Activated naive CD4-positive, alpha-beta T cell treated with anti-CD3 and anti-CD28 coated beads for 36 hours (primary cell): ENCODE measurements around the gene NCOA7. TPM values are rescaled to one million over a fixed set of nuclear protein-coding genes. Genes with fewer than 3 reads are reported as not detected.
A peak's percentile ranks its signal among the peaks of the same experiment; 100 is the strongest.

Experiments
- CTCF ChIA-PET: fragments of 350-600 bp; sonication (Branson Sonifier 250); formaldehyde crosslinking; loops from one replicate; lab custom pipeline; 2021; ENCODE audit warnings: antibody characterized with exemption; lab: Charles Lee
- DNase-seq: peaks from one replicate; pipeline ENCODE4 v3.0.0-alpha.2; 2020
- H3K27ac Mint-ChIP-seq: one replicate; pipeline ENCODE4 v1.8.0; 2021; ENCODE audit warnings: mild to moderate bottlenecking, mixed read lengths
- H3K27me3 Mint-ChIP-seq: one replicate; pipeline ENCODE4 v1.8.0; 2021; ENCODE audit warnings: low read depth, mixed read lengths
- H3K36me3 Mint-ChIP-seq: one replicate; pipeline ENCODE4 v1.8.0; 2021; ENCODE audit warnings: low read depth, mixed read lengths
- H3K4me1 Mint-ChIP-seq: one replicate; pipeline ENCODE4 v1.8.0; 2021; ENCODE audit warnings: low read depth, mixed read lengths
- H3K4me3 Mint-ChIP-seq: one replicate; pipeline ENCODE4 v1.8.0; 2021; ENCODE audit warnings: mild to moderate bottlenecking, moderate library complexity, mixed read lengths
- H3K9me3 Mint-ChIP-seq: one replicate; pipeline ENCODE4 v1.8.0; 2021; ENCODE audit warnings: mixed read lengths
- intact Hi-C: fragments of 100-400 bp; cut with micrococcal nuclease; formaldehyde crosslinking; loops from one replicate; pipeline ENCODE4 v1.15.1; 2023
- total RNA-seq, 2 experiments: library from RNA; stranded (reverse); gene quantifications; one replicate each; pipeline ENCODE4 v1.2.3, GENCODE V29; 2021

Gene NCOA7
- total RNA-seq, 2 experiments from 2014 or later, result 39.2 to 43.1 TPM

DNA sequence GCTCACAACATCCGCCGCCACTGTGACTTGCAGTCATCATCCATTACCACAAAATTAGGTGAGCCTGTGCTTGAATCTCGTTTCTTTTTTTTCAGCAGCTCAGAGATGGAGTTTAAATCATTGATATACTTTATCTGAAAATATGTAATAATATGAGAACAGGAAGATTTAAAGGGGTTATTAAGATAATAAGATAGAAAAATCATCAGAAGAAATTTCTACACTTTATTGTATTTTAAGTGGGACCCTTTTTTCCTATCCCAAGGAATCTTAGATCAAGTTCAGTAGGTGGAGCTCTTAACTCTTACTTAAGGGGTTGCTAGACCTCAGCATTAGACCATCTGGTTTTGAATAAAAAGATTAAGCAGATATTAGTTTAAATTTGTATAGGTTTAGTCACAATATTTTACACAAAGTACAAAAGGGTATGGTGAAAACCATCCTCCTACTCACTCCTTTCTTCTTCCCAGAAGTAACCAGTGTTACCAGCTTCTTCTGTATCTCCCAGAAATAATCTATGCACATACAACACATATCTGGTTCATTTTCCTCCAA is 9.4 kb upstream of the NCOA7 start:
- Mint-ChIP-seq H3K27me3 (peaks cover 1% of the 10 kb centered on the region), H3K4me3 (no peak overlapping the region), H3K27ac (no peak overlapping the region), H3K9me3 (no peaks in the 10 kb centered on the region), H3K36me3 (peaks cover 8% of the 10 kb centered on the region), H3K4me1 (peaks cover 15% of the 10 kb centered on the region)
- DNase-seq, result peak; percentile 70
- intact Hi-C loops, result loop anchor here (1.0 to 5.0 kb wide), 8 partner anchors 9 to 1736 kb away; partner anchors contain the start of genes CENPW, MTCL3 and NCOA7
- CTCF ChIA-PET, result interaction anchor here (0.6 to 2.6 kb wide), 17 partner anchors 9 to 1306 kb away, joined by 3 to 52 read pairs (median 6); partner anchors contain the start of genes HINT3, NCOA7 and TRMT11

DNA sequence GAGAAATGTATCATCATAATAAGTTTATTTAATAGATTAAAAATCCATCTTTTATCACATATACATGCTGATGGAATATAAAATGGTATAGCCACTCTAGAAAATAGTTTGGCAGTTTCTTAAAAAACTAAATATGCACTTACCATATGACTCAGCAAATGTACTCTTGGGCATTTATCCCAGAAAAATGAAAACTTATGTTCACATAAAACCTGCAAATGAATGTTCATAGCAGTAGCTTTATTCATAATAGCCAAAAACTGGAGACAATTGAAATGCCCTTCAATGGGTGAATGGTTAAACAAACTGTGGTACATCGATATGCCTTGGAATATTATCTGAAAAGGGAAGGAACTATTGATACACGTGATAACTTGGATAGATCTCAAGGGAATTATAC is 6.4 kb upstream of the NCOA7 start:
- no peaks in the 10 kb centered on the region for H3K27me3 Mint-ChIP-seq
- no peak overlapping the region for H3K27ac Mint-ChIP-seq
- CTCF ChIA-PET, result interaction anchor here (1.2 to 1.4 kb wide), 2 partner anchors 122 to 169 kb away, joined by 3 read pairs; no protein-coding TSS in a partner anchor
- intact Hi-C loops, result loop anchor here (5.0 kb wide), 2 partner anchors 1338 to 1733 kb away; partner anchors contain the start of gene MTCL3
- no peak overlapping the region for H3K4me3 Mint-ChIP-seq
- H3K9me3 Mint-ChIP-seq, result no peaks in the 10 kb centered on the region
- peaks cover 24% of the 10 kb centered on the region for H3K4me1 Mint-ChIP-seq
- peaks cover 19% of the 10 kb centered on the region for H3K36me3 Mint-ChIP-seq
- no peak for DNase-seq

DNA sequence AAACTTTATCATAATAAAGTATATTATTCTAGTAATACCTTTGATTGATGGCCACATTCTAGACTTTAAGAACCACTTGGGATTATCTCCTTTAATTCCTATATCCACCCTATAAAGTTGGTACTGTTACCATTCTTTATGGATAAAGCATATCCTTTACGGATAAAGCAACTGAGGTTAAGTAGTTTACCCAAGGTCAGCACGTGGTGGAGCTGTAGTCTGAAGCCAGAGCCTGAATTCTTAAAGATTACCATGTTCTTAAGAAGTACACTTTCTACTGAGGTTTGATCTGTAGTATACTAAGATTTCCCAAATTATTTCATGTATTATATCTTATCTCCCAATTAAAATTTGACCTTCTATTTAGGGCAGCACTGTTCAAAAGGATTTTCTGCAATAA is 3.0 kb upstream of the NCOA7 start:
- H3K9me3 Mint-ChIP-seq, result no peaks in the 10 kb centered on the region
- peak; percentile 25 for DNase-seq
- H3K27ac Mint-ChIP-seq, result no peak overlapping the region
- peaks cover 20% of the 10 kb centered on the region for H3K36me3 Mint-ChIP-seq
- H3K4me1 Mint-ChIP-seq, result peaks cover 38% of the 10 kb centered on the region
- no peaks in the 10 kb centered on the region for H3K27me3 Mint-ChIP-seq
- intact Hi-C loops, result no loop called here
- CTCF ChIA-PET, result interaction anchor here (1.3 to 6.3 kb wide), 4 partner anchors 131 to 186 kb away, joined by 3 to 51 read pairs (median 4); partner anchors contain the start of gene HINT3
- H3K4me3 Mint-ChIP-seq, result no peak overlapping the region

DNA sequence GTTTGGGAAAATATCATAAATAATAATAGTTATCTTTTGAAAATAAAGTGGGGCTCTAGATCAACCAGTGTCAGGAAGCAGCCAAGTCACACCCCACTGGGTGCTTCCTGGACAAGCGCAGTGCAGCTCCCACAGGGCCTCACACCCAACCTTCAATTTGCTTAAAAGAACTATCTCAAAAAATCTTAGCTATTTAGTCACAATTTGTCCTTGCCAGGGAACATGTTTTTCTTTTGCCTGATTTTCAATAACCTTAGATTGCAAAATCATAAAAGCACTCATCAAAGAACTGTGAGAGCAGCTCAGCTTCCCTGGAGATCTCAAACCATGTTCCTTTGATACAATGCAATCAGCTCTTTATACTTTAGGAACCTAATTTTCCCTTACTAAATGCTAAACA is 1.6 kb upstream of the NCOA7 start:
- peak overlapping the region; percentile 96 for H3K27ac Mint-ChIP-seq
- intact Hi-C loops, result no loop called here
- peak overlapping the region; percentile 90 for H3K4me3 Mint-ChIP-seq
- CTCF ChIA-PET, result interaction anchor here (0.9 to 6.3 kb wide), 9 partner anchors 8 to 206 kb away, joined by 3 to 52 read pairs (median 13); partner anchors contain the start of genes HINT3 and TRMT11
- H3K9me3 Mint-ChIP-seq, result no peaks in the 10 kb centered on the region
- H3K4me1 Mint-ChIP-seq, result peaks cover 45% of the 10 kb centered on the region
- peak; percentile 21 for DNase-seq
- no peaks in the 10 kb centered on the region for H3K27me3 Mint-ChIP-seq
- H3K36me3 Mint-ChIP-seq, result peaks cover 20% of the 10 kb centered on the region

DNA sequence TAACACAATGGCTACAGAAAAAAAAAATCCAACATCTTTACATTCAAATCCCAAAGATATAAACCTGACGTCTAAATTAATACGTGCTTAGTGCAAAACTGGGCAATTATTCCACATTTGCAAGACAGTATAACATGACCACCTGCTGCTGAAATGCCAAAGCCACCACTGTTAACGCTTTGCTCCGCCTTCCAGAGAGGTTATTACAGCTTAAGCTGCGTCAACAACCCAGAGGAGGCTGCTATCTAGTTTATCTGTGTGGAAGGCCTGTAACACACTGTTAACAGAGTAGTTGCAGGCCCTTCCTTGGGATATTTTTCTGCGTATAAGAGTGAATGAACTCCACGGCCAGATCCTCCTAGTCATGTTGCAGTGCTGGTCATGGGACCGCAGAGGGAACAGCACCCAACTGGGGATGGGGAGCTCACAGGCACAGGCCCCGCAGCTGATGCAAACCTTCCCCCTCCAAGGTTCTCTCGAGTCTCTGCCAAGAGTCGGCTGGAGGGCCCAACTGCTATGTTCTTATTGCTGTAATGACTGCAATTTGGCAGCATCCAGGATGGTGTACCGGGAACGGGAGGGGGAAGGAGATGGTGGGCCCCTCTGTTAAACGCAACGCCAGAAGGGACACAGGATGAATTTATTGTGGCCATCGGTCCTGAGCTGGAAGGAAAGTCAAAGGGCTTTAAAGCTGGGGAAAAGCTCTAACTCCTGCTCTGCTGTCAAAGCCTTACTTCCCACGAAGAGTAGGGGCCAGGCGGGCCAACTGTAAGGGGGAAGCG is 993 bp upstream of the NCOA7 start:
- intact Hi-C loops, result loop anchor here (1.0 to 5.0 kb wide), 5 partner anchors 8 to 1478 kb away; partner anchors contain the start of genes RNF146 and TRMT11
- peaks cover 18% of the 10 kb centered on the region for H3K36me3 Mint-ChIP-seq
- peak; percentile 62 for DNase-seq
- no peaks in the 10 kb centered on the region for H3K27me3 Mint-ChIP-seq
- CTCF ChIA-PET, result interaction anchor here (0.9 to 6.3 kb wide), 12 partner anchors 9 to 206 kb away, joined by 3 to 52 read pairs (median 14); partner anchors contain the start of genes HINT3 and TRMT11
- H3K4me3 Mint-ChIP-seq, result peak overlapping the region; percentile 90
- H3K9me3 Mint-ChIP-seq, result no peaks in the 10 kb centered on the region
- peak overlapping the region; percentile 96 for H3K27ac Mint-ChIP-seq
- H3K4me1 Mint-ChIP-seq, result peaks cover 45% of the 10 kb centered on the region

DNA sequence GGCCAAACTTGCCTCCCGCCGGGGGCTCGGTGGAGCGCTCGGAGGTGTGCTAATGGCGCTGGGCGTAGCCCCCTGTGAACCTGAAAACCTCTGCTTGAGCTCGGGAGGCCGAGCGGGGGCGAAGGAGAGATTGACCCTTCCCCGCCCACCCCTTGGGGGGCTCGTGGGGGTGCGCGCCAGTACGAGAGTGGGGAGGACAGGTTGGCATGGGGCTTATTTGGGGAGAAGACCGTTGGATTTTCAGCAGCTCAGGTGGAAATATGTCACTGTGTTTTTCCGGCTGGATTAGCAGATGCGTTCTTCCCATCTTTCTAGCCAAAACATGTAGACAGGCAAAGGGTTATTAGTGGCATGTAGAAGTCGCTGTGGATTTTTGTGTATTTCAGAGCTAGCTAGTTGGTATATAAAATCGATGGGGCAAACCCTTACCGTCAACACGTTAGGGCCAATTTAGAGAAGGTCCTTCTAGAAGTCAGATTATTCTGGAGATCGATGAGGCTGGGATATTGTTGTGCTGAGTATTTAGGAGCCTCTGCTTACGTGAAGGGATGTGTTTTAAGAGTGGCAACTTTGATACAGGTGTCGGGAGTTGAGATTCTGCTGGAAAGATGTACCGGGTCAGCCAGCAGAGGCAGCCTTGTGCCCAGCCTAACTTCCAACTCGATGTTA is 525 bp downstream of the NCOA7 start:
- Mint-ChIP-seq H3K27me3 (no peaks in the 10 kb centered on the region), H3K9me3 (no peaks in the 10 kb centered on the region), H3K4me1 (peaks cover 54% of the 10 kb centered on the region), H3K36me3 (peaks cover 12% of the 10 kb centered on the region), H3K4me3 (peak overlapping the region; percentile 73), H3K27ac (peak overlapping the region; percentile 72)
- CTCF ChIA-PET, result interaction anchor here (0.7 to 6.3 kb wide), 24 partner anchors 10 to 453 kb away, joined by 3 to 52 read pairs (median 5); partner anchors contain the start of genes HINT3 and TRMT11
- intact Hi-C loops, result loop anchor here (1.0 to 5.0 kb wide), 7 partner anchors 68 to 1476 kb away; partner anchors contain the start of genes HINT3 and RNF146
- peak; percentile 63 for DNase-seq

DNA sequence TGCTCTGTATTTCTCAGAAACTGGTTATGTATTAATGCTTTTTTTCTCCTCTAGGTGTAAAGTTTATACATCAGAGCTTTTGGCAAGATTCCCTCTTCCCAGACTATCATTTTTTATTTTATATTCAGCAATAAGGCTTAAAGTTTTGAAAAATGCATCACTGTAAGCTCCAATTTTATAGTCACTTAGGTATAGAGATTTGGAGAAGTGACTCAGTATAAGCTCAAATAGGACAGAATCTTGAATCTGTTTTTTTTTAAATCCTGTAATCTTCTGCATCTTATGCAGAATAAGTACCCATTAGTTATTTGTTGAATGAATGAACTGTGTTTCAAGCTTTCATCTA is 1.0 kb downstream of the NCOA7 start:
- peaks cover 12% of the 10 kb centered on the region for H3K36me3 Mint-ChIP-seq
- H3K4me3 Mint-ChIP-seq, result peak overlapping the region; percentile 73
- no peaks in the 10 kb centered on the region for H3K9me3 Mint-ChIP-seq
- CTCF ChIA-PET, result interaction anchor here (0.7 to 6.3 kb wide), 24 partner anchors 11 to 454 kb away, joined by 3 to 52 read pairs (median 4); partner anchors contain the start of genes HINT3 and TRMT11
- H3K27me3 Mint-ChIP-seq, result no peaks in the 10 kb centered on the region
- intact Hi-C loops, result loop anchor here (1.0 to 5.0 kb wide), 9 partner anchors 13 to 1476 kb away; partner anchors contain the start of genes HINT3 and RNF146
- DNase-seq, result no peak
- peak overlapping the region; percentile 72 for H3K27ac Mint-ChIP-seq
- peaks cover 54% of the 10 kb centered on the region for H3K4me1 Mint-ChIP-seq

DNA sequence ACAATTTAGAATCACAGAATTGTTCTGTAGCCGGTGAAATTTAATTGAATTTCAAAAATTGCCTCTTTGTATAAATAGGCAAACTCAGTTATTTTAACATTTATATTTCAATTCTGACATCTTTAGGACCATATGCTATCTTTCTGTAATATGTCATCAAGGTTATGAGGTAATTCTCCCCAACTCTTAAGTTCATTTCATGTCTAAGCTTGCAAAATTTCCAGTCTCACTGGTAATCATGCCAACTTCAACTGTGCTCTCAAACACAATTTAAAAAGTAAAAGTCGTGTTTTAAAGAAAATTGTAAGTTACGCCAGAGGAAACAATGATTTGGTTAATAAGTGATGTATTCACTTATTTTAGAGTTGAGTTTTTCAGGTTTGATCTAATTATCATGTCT is 1.4 kb downstream of the NCOA7 start:
- intact Hi-C loops, result loop anchor here (1.0 to 5.0 kb wide), 4 partner anchors 12 to 1475 kb away; partner anchors contain the start of gene RNF146
- peak overlapping the region; percentile 24 for H3K4me3 Mint-ChIP-seq
- CTCF ChIA-PET, result interaction anchor here (0.7 to 6.3 kb wide), 20 partner anchors 10 to 454 kb away, joined by 3 to 52 read pairs (median 4); partner anchors contain the start of gene HINT3
- no peaks in the 10 kb centered on the region for H3K27me3 Mint-ChIP-seq
- peaks cover 57% of the 10 kb centered on the region for H3K4me1 Mint-ChIP-seq
- no peaks in the 10 kb centered on the region for H3K9me3 Mint-ChIP-seq
- H3K36me3 Mint-ChIP-seq, result peaks cover 10% of the 10 kb centered on the region
- DNase-seq, result no peak
- H3K27ac Mint-ChIP-seq, result no peak overlapping the region

DNA sequence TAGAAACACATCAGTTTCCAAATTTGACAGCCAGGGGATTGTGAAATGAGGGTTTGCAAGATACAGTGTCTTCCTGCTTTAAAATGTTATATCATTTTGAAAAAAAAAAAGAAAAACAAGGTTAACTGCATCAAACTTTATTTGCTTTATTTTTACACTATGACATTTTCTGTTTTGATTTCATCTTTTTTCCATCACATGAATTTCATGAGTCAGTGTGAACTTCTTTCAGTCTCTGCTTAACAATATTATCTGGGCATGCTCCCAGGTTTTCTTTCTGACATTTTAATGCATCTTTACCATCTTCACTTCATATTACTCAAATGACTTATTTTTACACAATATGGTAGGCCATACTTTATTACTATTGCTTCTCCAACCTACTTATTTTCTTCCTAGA is 1.9 kb downstream of the NCOA7 start:
- intact Hi-C loops, result loop anchor here (1.0 to 5.0 kb wide), 4 partner anchors 12 to 1475 kb away; partner anchors contain the start of gene RNF146
- H3K9me3 Mint-ChIP-seq, result no peaks in the 10 kb centered on the region
- DNase-seq, result no peak
- peak overlapping the region; percentile 24 for H3K4me3 Mint-ChIP-seq
- H3K27me3 Mint-ChIP-seq, result no peaks in the 10 kb centered on the region
- peaks cover 60% of the 10 kb centered on the region for H3K4me1 Mint-ChIP-seq
- CTCF ChIA-PET, result interaction anchor here (0.6 to 4.4 kb wide), 11 partner anchors 10 to 164 kb away, joined by 3 to 52 read pairs (median 4); partner anchors contain the start of gene HINT3
- peaks cover 6% of the 10 kb centered on the region for H3K36me3 Mint-ChIP-seq
- H3K27ac Mint-ChIP-seq, result peak overlapping the region; percentile 22

DNA sequence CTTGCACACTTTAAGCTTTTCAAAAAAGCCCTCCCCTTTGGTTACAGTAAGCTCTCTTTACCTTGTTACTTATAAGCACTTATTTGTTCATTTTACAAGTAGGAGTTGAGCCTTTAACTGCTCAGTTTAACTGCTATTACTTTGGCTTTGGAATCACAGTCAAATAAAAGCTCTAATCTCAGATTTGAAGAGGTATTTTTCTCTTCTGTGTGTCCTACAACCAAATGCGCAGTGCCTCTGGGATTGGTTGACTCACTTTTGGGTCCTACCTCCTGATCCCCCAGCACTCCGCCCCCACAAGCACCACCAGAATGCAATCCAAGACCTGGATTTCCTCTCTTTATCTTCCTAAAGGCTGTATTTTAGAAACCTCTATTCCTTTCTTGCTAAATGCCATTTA is 2.5 kb downstream of the NCOA7 start:
- H3K9me3 Mint-ChIP-seq, result no peaks in the 10 kb centered on the region
- H3K4me1 Mint-ChIP-seq, result peaks cover 58% of the 10 kb centered on the region
- H3K27me3 Mint-ChIP-seq, result no peaks in the 10 kb centered on the region
- CTCF ChIA-PET, result interaction anchor here (0.6 to 4.4 kb wide), 11 partner anchors 9 to 183 kb away, joined by 3 to 16 read pairs (median 4); partner anchors contain the start of gene HINT3
- intact Hi-C loops, result loop anchor here (5.0 kb wide), 2 partner anchors 836 to 1474 kb away; partner anchors contain the start of gene RNF146
- H3K36me3 Mint-ChIP-seq, result peaks cover 4% of the 10 kb centered on the region
- no peak overlapping the region for H3K27ac Mint-ChIP-seq
- H3K4me3 Mint-ChIP-seq, result no peak overlapping the region
- no peak for DNase-seq

DNA sequence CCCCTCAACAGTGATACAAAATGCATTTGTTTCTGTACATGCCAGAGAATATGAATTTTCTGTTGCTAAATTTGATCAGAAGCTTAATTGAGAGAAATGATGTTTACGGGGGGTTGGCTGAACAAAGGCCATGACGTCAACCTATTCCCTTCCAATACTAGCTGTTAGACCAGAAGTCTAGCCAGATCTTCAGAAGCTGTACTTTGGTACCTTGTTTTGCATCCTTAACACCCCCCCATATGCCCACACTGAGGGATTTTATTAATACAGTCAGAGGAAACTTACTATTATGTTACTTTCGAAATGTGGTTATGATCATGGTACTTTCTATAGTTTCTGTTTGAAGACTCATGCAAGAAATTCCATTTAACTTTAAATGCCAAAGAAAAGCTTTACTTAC is 3.1 kb downstream of the NCOA7 start:
- H3K4me3 Mint-ChIP-seq, result no peak overlapping the region
- H3K9me3 Mint-ChIP-seq, result no peaks in the 10 kb centered on the region
- no peaks in the 10 kb centered on the region for H3K27me3 Mint-ChIP-seq
- H3K27ac Mint-ChIP-seq, result no peak overlapping the region
- intact Hi-C loops, result loop anchor here (1.0 to 5.0 kb wide), 3 partner anchors 13 to 1473 kb away; partner anchors contain the start of gene RNF146
- no peak for DNase-seq
- CTCF ChIA-PET, result interaction anchor here (0.7 to 4.4 kb wide), 9 partner anchors 8 to 193 kb away, joined by 3 to 16 read pairs (median 3); partner anchors contain the start of gene HINT3
- H3K36me3 Mint-ChIP-seq, result peaks cover 5% of the 10 kb centered on the region
- peaks cover 56% of the 10 kb centered on the region for H3K4me1 Mint-ChIP-seq
